ENCODE results near the gene TMEM63C.

DNA sequence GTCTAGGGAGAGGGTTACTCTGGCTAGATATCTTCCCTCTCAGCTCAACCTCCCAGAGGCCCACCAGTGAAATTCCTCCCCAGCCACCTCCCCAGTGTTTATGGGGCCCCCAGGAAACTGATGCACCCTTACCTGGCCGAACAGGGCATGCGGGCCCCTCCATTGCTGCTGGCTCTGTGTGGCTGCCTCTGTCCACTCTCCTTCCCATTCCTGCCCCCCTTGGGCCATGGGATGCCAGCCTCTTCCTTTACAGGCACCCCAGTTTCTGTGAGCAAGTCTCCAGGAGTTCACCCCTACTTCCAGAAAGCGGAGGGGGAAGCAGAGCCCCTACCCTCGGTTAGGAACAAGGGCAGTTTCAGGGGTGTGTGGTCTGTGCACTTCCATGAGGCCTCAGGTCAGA lies 20.6 kb upstream of the TMEM63C start:
- TF ChIP-seq, protein P1, sequence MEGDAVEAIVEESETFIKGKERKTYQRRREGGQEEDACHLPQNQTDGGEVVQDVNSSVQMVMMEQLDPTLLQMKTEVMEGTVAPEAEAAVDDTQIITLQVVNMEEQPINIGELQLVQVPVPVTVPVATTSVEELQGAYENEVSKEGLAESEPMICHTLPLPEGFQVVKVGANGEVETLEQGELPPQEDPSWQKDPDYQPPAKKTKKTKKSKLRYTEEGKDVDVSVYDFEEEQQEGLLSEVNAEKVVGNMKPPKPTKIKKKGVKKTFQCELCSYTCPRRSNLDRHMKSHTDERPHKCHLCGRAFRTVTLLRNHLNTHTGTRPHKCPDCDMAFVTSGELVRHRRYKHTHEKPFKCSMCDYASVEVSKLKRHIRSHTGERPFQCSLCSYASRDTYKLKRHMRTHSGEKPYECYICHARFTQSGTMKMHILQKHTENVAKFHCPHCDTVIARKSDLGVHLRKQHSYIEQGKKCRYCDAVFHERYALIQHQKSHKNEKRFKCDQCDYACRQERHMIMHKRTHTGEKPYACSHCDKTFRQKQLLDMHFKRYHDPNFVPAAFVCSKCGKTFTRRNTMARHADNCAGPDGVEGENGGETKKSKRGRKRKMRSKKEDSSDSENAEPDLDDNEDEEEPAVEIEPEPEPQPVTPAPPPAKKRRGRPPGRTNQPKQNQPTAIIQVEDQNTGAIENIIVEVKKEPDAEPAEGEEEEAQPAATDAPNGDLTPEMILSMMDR (IDR thresholded peaks at IDR 0.05; ENCODE audit: low read length): no peak
- no peak for TF ChIP-seq EZH2 (IDR thresholded peaks at IDR 0.05; ENCODE audit: borderline replicate concordance, low read length)

Data from OCI-LY1 (cell line).